Neural crest cell (in vitro differentiated cells): Measurements from ENCODE around the gene EVC. TPM values are rescaled to one million over a fixed set of nuclear protein-coding genes. Genes with fewer than 3 reads are reported as not detected.
A peak's percentile ranks its signal among the peaks of the same experiment; 100 is the strongest.

Experiments
- DNase-seq: peaks from one replicate; pipeline ENCODE4 v3.0.0; 2021; ENCODE audit warnings: low read depth, mixed read lengths, low spot score
- H3K27ac Mint-ChIP-seq: one replicate; pipeline ENCODE4 v1.8.0; 2021; ENCODE audit warnings: mild to moderate bottlenecking, mixed read lengths; ENCODE audit not compliant: unreplicated experiment
- H3K27me3 Mint-ChIP-seq: 2 replicates; pipeline ENCODE4 v1.8.0; 2021; ENCODE audit warnings: low read depth, mild to moderate bottlenecking, mixed read lengths
- H3K36me3 Mint-ChIP-seq: 2 replicates; pipeline ENCODE4 v1.8.0; 2021; ENCODE audit warnings: low read depth, mild to moderate bottlenecking, mixed read lengths
- H3K4me1 Mint-ChIP-seq: 2 replicates; pipeline ENCODE4 v1.8.0; 2021; ENCODE audit warnings: mixed read lengths
- H3K4me3 Mint-ChIP-seq: one replicate; pipeline ENCODE4 v1.8.0; 2021; ENCODE audit warnings: mild to moderate bottlenecking, mixed read lengths
- H3K9me3 Mint-ChIP-seq: 2 replicates; pipeline ENCODE4 v1.8.0; 2021; ENCODE audit warnings: mixed read lengths
- total RNA-seq: library from RNA; stranded (reverse); gene quantifications from 2 replicates; pipeline ENCODE4 v1.2.1, GENCODE V29; 2021
- TF ChIP-seq, protein P1 (sequence below): fragments of 200-600 bp; sonication (generic); conservative IDR thresholded peaks from 2 replicates; pipeline ENCODE4 v1.5.0; 2021; ENCODE audit warnings: antibody characterized with exemption, mild to moderate bottlenecking

Gene EVC
- total RNA-seq, 1 donor from 2014 or later = 24.4 TPM

DNA sequence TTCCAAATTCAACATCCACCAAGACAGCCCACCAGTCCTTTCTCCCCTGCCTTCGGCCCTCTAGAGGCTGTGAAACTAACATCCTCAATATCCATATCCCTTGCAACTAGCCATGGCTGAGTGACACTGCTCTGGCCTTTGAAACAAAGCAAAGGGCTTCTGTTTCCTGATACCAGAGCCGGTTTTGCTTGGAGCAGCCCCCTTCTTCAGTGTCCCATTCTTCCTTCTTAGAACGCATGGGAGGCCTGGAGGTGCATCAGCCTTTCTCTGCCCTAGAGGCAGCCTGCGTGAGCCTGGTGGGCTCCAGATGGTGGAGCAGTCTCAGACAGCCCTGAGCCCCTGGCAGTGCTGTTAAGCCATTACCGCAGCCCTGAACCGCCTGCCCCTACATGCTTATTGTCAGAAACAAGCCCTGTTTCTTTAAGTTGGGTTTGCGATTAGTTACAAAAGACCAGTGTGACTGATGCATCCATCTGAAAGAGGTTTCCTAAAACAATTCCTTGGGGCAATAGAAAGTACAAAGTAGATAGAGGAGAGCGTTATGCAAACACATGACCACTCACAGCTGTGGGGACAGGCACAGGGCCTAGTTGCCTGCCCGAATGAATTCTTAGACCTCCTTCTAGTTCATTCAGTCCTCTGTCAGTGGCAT lies 74.1 kb downstream of the EVC start:
- peaks cover 16% of the 10 kb centered on the region for H3K4me1 Mint-ChIP-seq
- no peak overlapping the region for H3K4me3 Mint-ChIP-seq
- H3K27ac Mint-ChIP-seq = no peak overlapping the region
- TF ChIP-seq, protein P1, sequence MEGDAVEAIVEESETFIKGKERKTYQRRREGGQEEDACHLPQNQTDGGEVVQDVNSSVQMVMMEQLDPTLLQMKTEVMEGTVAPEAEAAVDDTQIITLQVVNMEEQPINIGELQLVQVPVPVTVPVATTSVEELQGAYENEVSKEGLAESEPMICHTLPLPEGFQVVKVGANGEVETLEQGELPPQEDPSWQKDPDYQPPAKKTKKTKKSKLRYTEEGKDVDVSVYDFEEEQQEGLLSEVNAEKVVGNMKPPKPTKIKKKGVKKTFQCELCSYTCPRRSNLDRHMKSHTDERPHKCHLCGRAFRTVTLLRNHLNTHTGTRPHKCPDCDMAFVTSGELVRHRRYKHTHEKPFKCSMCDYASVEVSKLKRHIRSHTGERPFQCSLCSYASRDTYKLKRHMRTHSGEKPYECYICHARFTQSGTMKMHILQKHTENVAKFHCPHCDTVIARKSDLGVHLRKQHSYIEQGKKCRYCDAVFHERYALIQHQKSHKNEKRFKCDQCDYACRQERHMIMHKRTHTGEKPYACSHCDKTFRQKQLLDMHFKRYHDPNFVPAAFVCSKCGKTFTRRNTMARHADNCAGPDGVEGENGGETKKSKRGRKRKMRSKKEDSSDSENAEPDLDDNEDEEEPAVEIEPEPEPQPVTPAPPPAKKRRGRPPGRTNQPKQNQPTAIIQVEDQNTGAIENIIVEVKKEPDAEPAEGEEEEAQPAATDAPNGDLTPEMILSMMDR = no peak
- H3K27me3 Mint-ChIP-seq = no peaks in the 10 kb centered on the region
- no peak for DNase-seq
- no peaks in the 10 kb centered on the region for H3K9me3 Mint-ChIP-seq
- H3K36me3 Mint-ChIP-seq = peaks cover 37% of the 10 kb centered on the region

DNA sequence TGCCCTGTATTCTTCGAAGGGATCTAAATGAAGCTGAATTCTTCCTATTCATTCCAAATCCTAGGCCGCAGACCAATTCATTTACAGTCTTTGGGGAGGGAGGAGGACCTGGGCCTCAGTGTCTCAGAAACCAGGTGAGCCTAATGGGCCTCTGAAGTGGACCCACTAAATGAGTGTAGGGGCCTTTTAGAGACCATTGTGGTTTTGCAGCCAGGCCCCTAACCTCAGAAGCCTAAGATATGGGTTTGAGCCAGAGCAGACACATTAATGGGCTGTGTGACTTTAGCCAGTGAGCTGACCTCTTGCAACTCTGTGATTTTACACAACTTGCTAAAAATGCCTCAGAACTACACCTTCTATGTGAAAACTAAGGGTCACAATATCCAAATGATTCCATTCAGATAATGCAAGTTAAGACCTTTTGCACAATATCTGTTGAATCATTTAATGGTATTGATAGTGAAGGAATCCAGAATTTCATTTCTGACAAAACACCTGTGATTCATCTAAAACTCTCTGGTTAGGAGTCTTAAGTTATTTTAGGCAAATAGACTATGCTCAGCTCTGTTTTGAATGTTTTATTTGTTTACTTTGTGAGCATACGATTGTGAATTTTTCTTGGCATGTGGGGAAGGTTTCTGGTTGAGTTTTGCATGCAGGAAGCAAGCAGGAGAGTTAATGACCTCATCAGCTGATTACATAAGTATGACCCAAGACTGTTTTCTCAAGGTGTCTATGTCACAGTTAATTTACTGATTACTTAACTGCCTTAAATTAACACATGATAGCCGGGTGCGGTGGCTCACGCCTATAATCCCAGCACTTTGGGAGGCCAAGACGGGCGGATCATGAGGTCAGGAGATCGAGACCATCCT lies 75.0 kb downstream of the EVC start:
- TF ChIP-seq, protein P1 = no peak
- Mint-ChIP-seq H3K4me1 (peaks cover 16% of the 10 kb centered on the region), H3K27ac (no peak overlapping the region), H3K36me3 (peaks cover 38% of the 10 kb centered on the region), H3K27me3 (no peaks in the 10 kb centered on the region), H3K9me3 (no peaks in the 10 kb centered on the region), H3K4me3 (no peak overlapping the region)
- no peak for DNase-seq

- peaks cover 36% of the 10 kb centered on the region for H3K36me3 Mint-ChIP-seq
- H3K9me3 Mint-ChIP-seq = no peaks in the 10 kb centered on the region
- H3K4me1 Mint-ChIP-seq = peaks cover 16% of the 10 kb centered on the region
- no peak overlapping the region for H3K27ac Mint-ChIP-seq
- no peaks in the 10 kb centered on the region for H3K27me3 Mint-ChIP-seq
- TF ChIP-seq, protein P1 = no peak
- DNase-seq = no peak
- H3K4me3 Mint-ChIP-seq = no peak overlapping the region
Observed at GRCh38 chr4:5787311-5787710, 76.3 kb downstream of the EVC start.

DNA sequence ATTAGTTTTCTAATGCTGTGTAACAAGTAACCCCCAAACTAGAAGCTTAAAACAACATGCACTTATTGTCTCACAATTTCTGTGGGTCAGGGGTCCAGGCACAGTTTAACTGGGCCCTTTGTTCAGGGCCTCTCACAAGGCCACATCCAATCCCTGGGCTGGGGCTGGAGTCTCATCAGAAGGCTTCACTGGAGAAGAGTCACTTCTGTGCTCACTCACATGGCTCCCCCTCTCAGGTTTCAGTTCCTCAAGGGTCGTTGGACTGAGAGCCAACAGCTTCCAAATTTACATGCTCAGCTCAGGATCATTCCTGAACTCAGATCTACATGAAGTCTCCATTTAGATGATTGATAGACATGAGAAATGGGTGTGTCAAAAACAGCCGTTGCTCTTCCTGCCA lies 77.1 kb downstream of the EVC start:
- Mint-ChIP-seq H3K9me3 (no peaks in the 10 kb centered on the region), H3K27ac (no peak overlapping the region), H3K4me1 (peaks cover 16% of the 10 kb centered on the region), H3K36me3 (peaks cover 32% of the 10 kb centered on the region), H3K27me3 (no peaks in the 10 kb centered on the region), H3K4me3 (no peak overlapping the region)
- no peak for DNase-seq
- TF ChIP-seq, protein P1 = no peak

- TF ChIP-seq, protein P1 = no peak
- Mint-ChIP-seq H3K27ac (peak overlapping the region; percentile 89), H3K4me1 (peaks cover 11% of the 10 kb centered on the region), H3K9me3 (no peaks in the 10 kb centered on the region), H3K27me3 (no peaks in the 10 kb centered on the region), H3K36me3 (peaks cover 25% of the 10 kb centered on the region), H3K4me3 (no peak overlapping the region)
- DNase-seq = no peak
Observed at GRCh38 chr4:5789141-5789540, 78.1 kb downstream of the EVC start.
